Measurements from ENCODE around the gene C2CD4D. TPM values are rescaled to one million over a fixed set of nuclear protein-coding genes. Genes with fewer than 3 reads are reported as not detected.

Gene C2CD4D
- total RNA-seq, 1 donor from 2014 or later: not detected

GRCh38 chr1:151815716-151816327 is 23.8 kb downstream of the C2CD4D start:
- Mint-ChIP-seq H3K36me3 (ENCODE audit: low read depth) (no peaks in the 10 kb centered on the region), H3K27me3 (peaks cover 17% of the 10 kb centered on the region), H3K4me3 (no peak overlapping the region), H3K27ac (no peak overlapping the region), H3K4me1 (peaks cover 4% of the 10 kb centered on the region), H3K9me3 (no peaks in the 10 kb centered on the region)
- ATAC-seq (ENCODE audit: low read depth) (no peak), DNase-seq (no peak)
- no peak for TF ChIP-seq CTCF (IDR thresholded peaks at IDR 0.05)
- intact Hi-C loops (cut with micrococcal nuclease): no loop called here
- ChIA-PET CTCF (no interaction called here), POLR2A (no interaction called here)

- H3K4me1 Mint-ChIP-seq: peaks cover 4% of the 10 kb centered on the region
- H3K27me3 Mint-ChIP-seq: peaks cover 17% of the 10 kb centered on the region
- DNase-seq (no peak), ATAC-seq (ENCODE audit: low read depth) (no peak)
- no peaks in the 10 kb centered on the region for H3K9me3 Mint-ChIP-seq
- intact Hi-C loops (cut with micrococcal nuclease): no loop called here
- H3K27ac Mint-ChIP-seq: no peak overlapping the region
- no peak overlapping the region for H3K4me3 Mint-ChIP-seq
- CTCF ChIA-PET: no interaction called here
- no peak for TF ChIP-seq CTCF (IDR thresholded peaks at IDR 0.05)
- POLR2A ChIA-PET: interaction anchor here (0.6 kb wide), 1 partner anchor 27 kb away, joined by 3 read pairs; no protein-coding TSS in a partner anchor
- no peaks in the 10 kb centered on the region for H3K36me3 Mint-ChIP-seq (ENCODE audit: low read depth)
Measured at GRCh38 chr1:151814971-151815545, 24.6 kb downstream of the C2CD4D start.

GRCh38 chr1:151814426-151814825 is 25.2 kb downstream of the C2CD4D start:
- Mint-ChIP-seq H3K4me1 (peaks cover 4% of the 10 kb centered on the region), H3K36me3 (ENCODE audit: low read depth) (no peaks in the 10 kb centered on the region), H3K9me3 (no peaks in the 10 kb centered on the region), H3K27ac (no peak overlapping the region), H3K4me3 (no peak overlapping the region), H3K27me3 (peaks cover 13% of the 10 kb centered on the region)
- CTCF ChIA-PET: no interaction called here
- DNase-seq: no peak
- TF ChIP-seq CTCF (IDR thresholded peaks at IDR 0.05): no peak
- intact Hi-C loops (cut with micrococcal nuclease): no loop called here
- POLR2A ChIA-PET: interaction anchor here (0.6 kb wide), 1 partner anchor 27 kb away, joined by 3 read pairs; no protein-coding TSS in a partner anchor
- no peak for ATAC-seq (ENCODE audit: low read depth)

- CTCF ChIA-PET: no interaction called here
- no peaks in the 10 kb centered on the region for H3K36me3 Mint-ChIP-seq (ENCODE audit: low read depth)
- intact Hi-C loops (cut with micrococcal nuclease): no loop called here
- peaks cover 13% of the 10 kb centered on the region for H3K27me3 Mint-ChIP-seq
- POLR2A ChIA-PET: no interaction called here
- no peak for ATAC-seq (ENCODE audit: low read depth)
- H3K27ac Mint-ChIP-seq: no peak overlapping the region
- H3K9me3 Mint-ChIP-seq: no peaks in the 10 kb centered on the region
- DNase-seq: no peak
- H3K4me3 Mint-ChIP-seq: no peak overlapping the region
- H3K4me1 Mint-ChIP-seq: peaks cover 4% of the 10 kb centered on the region
- TF ChIP-seq CTCF (IDR thresholded peaks at IDR 0.05): no peak
Measured at GRCh38 chr1:151813271-151813977, 26.2 kb downstream of the C2CD4D start.

GRCh38 chr1:151811181-151811580 is 28.4 kb downstream of the C2CD4D start:
- ATAC-seq (ENCODE audit: low read depth) (no peak), DNase-seq (no peak)
- POLR2A ChIA-PET: no interaction called here
- no peak overlapping the region for H3K27ac Mint-ChIP-seq
- H3K36me3 Mint-ChIP-seq (ENCODE audit: low read depth): no peaks in the 10 kb centered on the region
- intact Hi-C loops (cut with micrococcal nuclease): no loop called here
- H3K4me3 Mint-ChIP-seq: no peak overlapping the region
- no peaks in the 10 kb centered on the region for H3K4me1 Mint-ChIP-seq
- CTCF ChIA-PET: no interaction called here
- H3K9me3 Mint-ChIP-seq: no peaks in the 10 kb centered on the region
- peaks cover 5% of the 10 kb centered on the region for H3K27me3 Mint-ChIP-seq
- TF ChIP-seq CTCF (IDR thresholded peaks at IDR 0.05): no peak
